Peyer's patch (tissue), 4 donors: ENCODE data around the gene SKAP1. TPM values are rescaled to one million over a fixed set of nuclear protein-coding genes. Genes with fewer than 3 reads are reported as not detected.

Source experiments
- DNase-seq, 3 donors: peaks; one replicate each; pipeline ENCODE4 v3.0.0-alpha.2; 2017 to 2019
- H3K27ac ChIP-seq, 4 donors: fragments of 200-600 bp; sonication (generic); one replicate each; pipeline ENCODE4 v1.5.1; 2016 to 2019
- H3K27me3 ChIP-seq, 2 donors: fragments of 200-600 bp; sonication (generic); one replicate each; pipeline ENCODE4 v1.5.1; 2019
- H3K36me3 ChIP-seq, 3 donors: fragments of 200-600 bp; sonication (generic); one replicate each; pipeline ENCODE4 v1.5.1; 2016 to 2019
- H3K4me1 ChIP-seq, 4 donors: fragments of 200-600 bp; sonication (generic); one replicate each; pipeline ENCODE4 v1.5.1; 2016 to 2019
- H3K4me3 ChIP-seq, 4 donors: fragments of 200-600 bp; sonication (generic); 1 replicate in 3 of 4; 2 replicates in 1 of 4; pipeline ENCODE4 v1.5.1; 2016 to 2019; ENCODE audit warnings: mild to moderate bottlenecking in 1 of 4
- H3K9me3 ChIP-seq, 4 donors: fragments of 200-600 bp; sonication (generic); one replicate each; pipeline ENCODE4 v1.5.1; 2016 to 2019; ENCODE audit warnings: mild to moderate bottlenecking in 1 of 4
- CTCF ChIP-seq, 6 experiments: fragments of 450-650 bp in 4 of 6; fragments of 200-600 bp in 2 of 6; sonication (generic) in 1 of 6; IDR thresholded peaks; one replicate each; pipeline ENCODE4 v1.5.1; 2017 to 2019; ENCODE audit warnings: antibody characterized with exemption in 6 of 6, mild to moderate bottlenecking in 3 of 6, moderate library complexity in 1 of 6
- POLR2A ChIP-seq, 2 donors: fragments of 450-650 bp; IDR thresholded peaks; one replicate each; pipeline ENCODE4 v1.5.1; 2017; ENCODE audit warnings: antibody characterized with exemption in 2 of 2, mild to moderate bottlenecking in 2 of 2, moderate library complexity in 2 of 2
- total RNA-seq, 4 donors: library from RNA; depleted of rRNA; stranded (reverse); fragments of >200 nt; gene quantifications; one replicate each; pipeline ENCODE4 v1.1.0, GENCODE V29; 2016

SKAP1 gene
- total RNA-seq, 4 donors from 2014 or later = 3.1 to 17.3 (median 6.5) TPM

- Histone ChIP-seq H3K27ac (no peak overlapping the region), H3K4me3 (no peak overlapping the region), H3K4me1 (peaks cover 0 to 8% (median 0%) of the 10 kb centered on the region in 4 donors), H3K27me3 (no peaks in the 10 kb centered on the region), H3K36me3 (no peaks in the 10 kb centered on the region), H3K9me3 (no peaks in the 10 kb centered on the region)
- TF ChIP-seq POLR2A (IDR thresholded peaks at IDR 0.05) (no peak), CTCF (IDR thresholded peaks at IDR 0.05) (no peak)
- DNase-seq = no peak
Measured at GRCh38 chr17:48102798-48103715, 327.0 kb downstream of the SKAP1 start.

GRCh38 chr17:48102043-48102750 is 327.8 kb downstream of the SKAP1 start:
- Histone ChIP-seq H3K36me3 (no peaks in the 10 kb centered on the region), H3K27ac (no peak overlapping the region), H3K27me3 (no peaks in the 10 kb centered on the region), H3K4me3 (peak overlapping the region in 2 of 4 donors; percentile 80 to 85), H3K4me1 (peaks cover 0 to 8% (median 0%) of the 10 kb centered on the region in 4 donors), H3K9me3 (no peaks in the 10 kb centered on the region)
- no peak for TF ChIP-seq CTCF (IDR thresholded peaks at IDR 0.05)
- TF ChIP-seq POLR2A (IDR thresholded peaks at IDR 0.05) = no peak
- DNase-seq = no peak

GRCh38 chr17:48101012-48101720 is 328.8 kb downstream of the SKAP1 start, which contains the start of gene CBX1:
CBX1 (minus strand) TSS chr17:48101478; CDS start chr17:48077004, 24,474 bp downstream.
- Histone ChIP-seq H3K27ac (peak within 1 kb of the TSS; percentile 66 to 93 (median 88)), H3K4me1 (peaks cover 0 to 8% (median 0%) of the 10 kb centered on the region in 4 donors), H3K4me3 (peak within 1 kb of the TSS; percentile 80 to 91 (median 87)), H3K9me3 (no peaks in the 10 kb centered on the region), H3K36me3 (no peaks in the 10 kb centered on the region), H3K27me3 (no peaks in the 10 kb centered on the region)
- TF ChIP-seq POLR2A (IDR thresholded peaks at IDR 0.05) (peak in 1 of 2 donors; percentile 47), CTCF (IDR thresholded peaks at IDR 0.05) (no peak)
- peak; percentile 93 to 97 (median 94) for DNase-seq

- H3K4me3 ChIP-seq = peak overlapping the region; percentile 80 to 91 (median 87)
- H3K27me3 ChIP-seq = no peaks in the 10 kb centered on the region
- no peak for TF ChIP-seq CTCF (IDR thresholded peaks at IDR 0.05)
- peaks cover 0 to 8% (median 0%) of the 10 kb centered on the region in 4 donors for H3K4me1 ChIP-seq
- H3K27ac ChIP-seq = peak overlapping the region; percentile 66 to 93 (median 88)
- no peaks in the 10 kb centered on the region for H3K36me3 ChIP-seq
- DNase-seq = peak in 2 of 3 donors; percentile 23 to 53
- no peaks in the 10 kb centered on the region for H3K9me3 ChIP-seq
Measured at GRCh38 chr17:48100591-48101011, 329.4 kb downstream of the SKAP1 start.

- no peak for TF ChIP-seq CTCF (IDR thresholded peaks at IDR 0.05)
- no peak for TF ChIP-seq POLR2A (IDR thresholded peaks at IDR 0.05)
- no peaks in the 10 kb centered on the region for H3K36me3 ChIP-seq
- peaks cover 0 to 8% (median 0%) of the 10 kb centered on the region in 4 donors for H3K4me1 ChIP-seq
- H3K9me3 ChIP-seq = no peaks in the 10 kb centered on the region
- no peak for DNase-seq
- peak overlapping the region in 3 of 4 donors; percentile 86 to 93 (median 90) for H3K27ac ChIP-seq
- no peaks in the 10 kb centered on the region for H3K27me3 ChIP-seq
- peak overlapping the region; percentile 80 to 91 (median 87) for H3K4me3 ChIP-seq
Measured at GRCh38 chr17:48100160-48100559, 329.9 kb downstream of the SKAP1 start.
